Anterior cingulate cortex (tissue), 58 donors: Measurements from ENCODE around the gene RSAD1.
"Not testable (repeated sequence)": the region's sequence is repeated elsewhere in the genome, so short reads cannot be mapped to it uniquely, and the experiment has no call there.

Source experiments
- DNase-seq, 58 donors: peaks; one replicate each; lab custom pipeline; 2025; lab: John Stamatoyannopoulos, UW

Gene RSAD1

DNA sequence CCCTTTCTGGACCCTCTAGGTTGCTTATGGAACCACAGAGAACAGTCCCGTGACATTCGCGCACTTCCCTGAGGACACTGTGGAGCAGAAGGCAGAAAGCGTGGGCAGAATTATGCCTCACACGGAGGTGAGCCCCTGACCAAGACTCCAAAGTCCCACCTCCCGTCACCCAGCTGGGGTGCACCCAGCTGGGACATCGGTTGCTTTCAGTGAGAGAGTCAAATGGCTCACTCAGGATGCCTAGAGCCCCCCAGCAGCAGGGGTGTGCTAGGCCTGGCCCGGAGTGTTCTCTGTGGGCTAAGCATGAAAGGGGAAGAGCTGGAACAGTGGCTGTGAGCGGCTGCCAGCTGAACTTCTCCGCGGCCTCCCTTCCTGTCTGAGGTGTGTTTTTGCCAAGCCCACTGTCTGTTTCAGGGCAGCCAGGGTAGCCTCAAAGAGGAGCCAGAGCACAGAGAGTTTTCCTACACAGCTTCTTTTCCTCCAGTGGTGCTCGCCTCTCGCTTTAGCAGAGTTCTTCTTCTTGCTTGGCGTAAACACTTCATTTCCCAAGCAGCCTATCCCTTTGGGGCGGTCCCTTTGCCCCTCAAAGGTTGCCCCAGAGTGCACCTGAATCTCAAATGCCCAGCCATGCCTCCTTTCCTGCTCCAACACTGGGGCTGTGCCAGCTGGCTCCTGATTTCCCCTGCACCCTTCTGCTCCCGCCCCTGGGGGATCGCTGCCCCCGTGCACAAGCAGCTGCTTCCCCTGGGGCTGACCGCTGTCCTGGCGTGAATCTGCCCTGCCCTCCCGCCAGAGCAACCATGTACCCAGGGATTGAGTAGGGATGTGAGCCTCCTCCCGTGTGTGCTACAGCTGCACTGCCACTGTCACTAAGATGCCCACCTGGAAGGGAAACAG is 7.4 kb upstream of the RSAD1 start:
- DNase-seq, result no peak

DNA sequence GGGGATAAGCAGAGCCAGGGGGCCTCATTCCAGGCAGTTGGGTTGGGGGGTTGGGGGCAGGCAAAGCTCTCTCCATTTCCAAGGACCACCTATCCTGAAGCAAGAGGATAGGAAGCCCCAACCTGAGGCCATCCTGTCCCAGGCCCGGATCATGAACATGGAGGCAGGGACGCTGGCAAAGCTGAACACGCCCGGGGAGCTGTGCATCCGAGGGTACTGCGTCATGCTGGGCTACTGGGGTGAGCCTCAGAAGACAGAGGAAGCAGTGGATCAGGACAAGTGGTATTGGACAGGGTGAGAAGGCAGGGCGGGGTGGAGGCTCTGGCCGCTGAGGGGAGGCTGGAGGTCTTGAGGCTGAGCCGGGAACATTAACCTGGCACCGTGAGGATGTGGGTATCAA is 6.4 kb upstream of the RSAD1 start:
- DNase-seq, result no peak

DNA sequence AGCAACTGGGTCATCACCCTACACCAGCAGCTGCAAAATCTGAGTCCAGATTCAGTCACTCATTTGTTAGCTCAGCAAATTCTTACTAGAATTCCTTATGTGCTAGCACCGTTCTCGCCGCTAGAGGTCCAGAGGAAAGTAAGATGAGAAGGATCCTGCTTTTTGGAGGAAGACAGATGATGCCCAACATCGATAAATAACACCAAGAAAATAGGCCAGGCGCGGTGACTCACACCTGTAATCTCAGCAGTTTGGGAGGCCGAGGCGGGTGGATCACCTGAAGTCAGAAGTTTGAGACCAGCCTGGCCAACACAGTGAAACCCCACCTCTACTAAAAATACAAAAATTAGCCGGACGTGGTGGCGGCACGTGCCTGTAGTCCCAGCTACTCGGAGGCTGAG is 5.9 kb upstream of the RSAD1 start:
- peak in 3 of 58 donors; percentile 21 to 61 (median 37) for DNase-seq

DNA sequence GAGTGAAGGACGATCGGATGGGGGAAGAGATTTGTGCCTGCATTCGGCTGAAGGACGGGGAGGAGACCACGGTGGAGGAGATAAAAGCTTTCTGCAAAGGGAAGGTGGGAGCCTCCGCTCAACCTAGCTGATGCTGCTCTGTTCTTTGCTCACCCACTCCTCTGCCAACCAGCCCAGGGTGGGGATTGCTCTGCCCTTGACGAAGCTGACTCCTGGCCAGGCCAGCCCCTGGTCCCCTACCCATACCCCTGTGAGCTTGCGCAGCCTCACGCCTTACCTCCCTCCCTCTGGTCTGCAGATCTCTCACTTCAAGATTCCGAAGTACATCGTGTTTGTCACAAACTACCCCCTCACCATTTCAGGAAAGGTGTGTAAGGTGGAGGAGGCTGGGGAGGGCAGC is 4.8 kb upstream of the RSAD1 start:
- DNase-seq, result no peak

DNA sequence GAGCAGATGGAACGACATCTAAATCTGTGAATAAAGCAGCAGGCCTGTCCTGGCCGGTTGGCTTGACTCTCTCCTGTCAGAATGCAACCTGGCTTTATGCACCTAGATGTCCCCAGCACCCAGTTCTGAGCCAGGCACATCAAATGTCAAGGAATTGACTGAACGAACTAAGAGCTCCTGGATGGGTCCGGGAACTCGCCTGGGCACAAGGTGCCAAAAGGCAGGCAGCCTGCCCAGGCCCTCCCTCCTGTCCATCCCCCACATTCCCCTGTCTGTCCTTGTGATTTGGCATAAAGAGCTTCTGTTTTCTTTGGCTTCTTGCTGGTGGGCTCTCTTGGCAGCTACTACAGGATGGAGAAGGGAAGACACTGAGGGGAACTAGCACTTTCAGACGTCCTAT is 4.1 kb upstream of the RSAD1 start:
- DNase-seq, result no peak

DNA sequence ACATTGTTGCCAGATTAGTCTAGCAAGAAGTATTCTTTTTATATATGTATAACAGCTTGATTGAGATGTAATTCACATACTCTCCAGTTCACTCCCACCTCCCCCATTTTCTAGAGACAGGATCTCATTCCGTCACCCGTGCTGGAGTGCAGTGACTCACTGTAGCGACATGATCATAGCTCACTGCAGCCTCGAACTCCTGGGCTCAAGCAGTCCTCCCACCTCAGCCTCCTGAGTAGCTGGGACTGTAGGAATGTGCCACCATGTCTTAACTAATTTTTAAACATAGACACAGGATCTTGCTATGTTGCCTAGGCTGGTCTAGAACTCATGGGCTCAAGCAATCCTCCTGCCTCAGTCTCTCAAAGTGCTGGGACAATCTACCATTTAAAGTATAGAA is 3.3 kb upstream of the RSAD1 start:
- DNase-seq, result no peak

DNA sequence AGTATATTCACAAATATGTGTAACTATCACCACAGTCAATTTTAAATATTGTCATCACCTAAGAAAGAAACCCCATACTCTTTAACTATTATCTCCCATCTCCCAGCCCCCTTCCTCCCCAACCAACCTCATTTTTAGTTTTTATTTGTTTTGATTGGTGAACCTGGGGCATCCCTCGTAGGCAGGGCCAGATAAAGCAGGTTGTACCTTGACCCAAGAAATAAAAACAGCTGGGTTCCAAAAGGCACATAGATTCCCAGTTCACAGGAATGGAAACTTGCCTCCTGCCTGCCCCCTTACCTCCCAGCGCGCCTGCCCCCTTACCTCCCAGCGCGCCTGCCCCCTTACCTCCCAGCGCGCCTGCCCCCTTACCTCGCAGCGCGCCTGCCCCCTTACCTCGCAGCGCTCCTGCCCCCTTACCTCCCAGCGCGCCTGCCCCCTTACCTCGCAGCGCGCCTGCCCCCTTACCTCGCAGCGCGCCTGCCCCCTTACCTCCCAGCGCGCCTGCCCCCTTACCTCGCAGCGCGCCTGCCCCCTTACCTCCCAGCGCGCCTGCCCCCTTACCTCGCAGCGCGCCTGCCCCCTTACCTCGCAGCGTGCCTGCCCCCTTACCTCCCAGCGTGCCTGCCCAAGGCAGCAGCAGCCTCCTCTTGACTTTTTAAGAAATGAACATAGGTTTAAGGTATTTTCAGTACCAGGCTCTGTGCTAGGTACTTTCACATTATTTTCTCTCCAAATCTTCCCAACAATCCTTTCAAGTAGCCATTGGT is 2.7 kb upstream of the RSAD1 start:
- not testable (repeated sequence) for DNase-seq

DNA sequence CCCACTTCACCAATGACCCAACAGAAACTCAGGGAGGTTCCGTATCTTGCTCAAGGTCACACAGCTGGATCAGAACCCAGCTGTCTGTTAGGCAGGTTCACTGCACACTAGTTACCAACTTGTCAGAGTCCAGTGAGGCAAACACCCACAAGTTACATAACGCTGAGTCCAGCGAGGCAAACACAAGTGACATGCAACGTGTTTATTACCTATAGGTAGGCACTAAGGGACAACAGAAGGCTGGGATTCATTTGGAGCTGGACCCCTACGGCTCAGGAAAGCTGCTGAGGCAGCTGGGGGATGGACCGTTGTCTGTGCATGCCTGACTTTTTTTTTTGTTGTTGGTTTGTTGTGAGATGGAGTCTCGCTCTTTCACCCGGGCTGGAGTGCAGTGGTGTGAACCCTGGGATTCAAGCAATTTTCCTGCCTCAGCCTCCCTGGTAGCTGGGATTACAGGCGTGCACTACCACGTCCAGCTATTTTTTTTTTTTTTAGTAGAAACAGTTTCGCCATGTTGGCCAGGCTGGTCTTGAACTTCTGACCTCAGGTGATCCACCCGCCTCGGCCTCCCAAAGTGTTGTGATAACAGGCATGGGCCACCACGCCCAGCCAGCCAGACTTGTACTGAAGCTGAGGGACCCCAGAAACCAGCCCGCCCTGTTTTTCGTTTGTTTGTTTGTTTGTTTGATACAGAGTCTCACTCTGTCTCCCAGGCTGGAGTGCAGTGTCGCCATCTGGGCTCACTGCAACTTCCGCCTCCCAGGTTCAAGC is 1.9 kb upstream of the RSAD1 start:
- no peak for DNase-seq

DNA sequence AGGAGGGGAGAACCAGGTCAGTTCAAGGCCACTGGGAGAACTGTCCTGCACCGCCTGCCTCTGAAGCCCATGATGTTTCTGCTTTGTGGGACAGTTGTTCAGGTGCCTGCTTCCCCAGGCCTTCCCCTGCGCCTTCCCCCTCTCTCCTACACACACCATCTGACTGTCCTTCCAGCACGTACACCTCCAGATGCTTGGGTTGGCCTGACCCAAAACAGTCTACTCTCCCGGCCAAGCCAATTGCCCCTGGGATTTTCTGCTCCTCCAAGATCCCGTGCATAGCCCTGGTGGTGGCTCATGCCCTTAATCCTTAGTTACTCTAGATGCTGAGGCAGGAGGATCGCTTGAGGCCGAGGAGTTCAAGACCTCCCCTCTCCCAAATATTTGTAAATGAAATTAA is 684 bp upstream of the RSAD1 start:
- DNase-seq, result no peak

DNA sequence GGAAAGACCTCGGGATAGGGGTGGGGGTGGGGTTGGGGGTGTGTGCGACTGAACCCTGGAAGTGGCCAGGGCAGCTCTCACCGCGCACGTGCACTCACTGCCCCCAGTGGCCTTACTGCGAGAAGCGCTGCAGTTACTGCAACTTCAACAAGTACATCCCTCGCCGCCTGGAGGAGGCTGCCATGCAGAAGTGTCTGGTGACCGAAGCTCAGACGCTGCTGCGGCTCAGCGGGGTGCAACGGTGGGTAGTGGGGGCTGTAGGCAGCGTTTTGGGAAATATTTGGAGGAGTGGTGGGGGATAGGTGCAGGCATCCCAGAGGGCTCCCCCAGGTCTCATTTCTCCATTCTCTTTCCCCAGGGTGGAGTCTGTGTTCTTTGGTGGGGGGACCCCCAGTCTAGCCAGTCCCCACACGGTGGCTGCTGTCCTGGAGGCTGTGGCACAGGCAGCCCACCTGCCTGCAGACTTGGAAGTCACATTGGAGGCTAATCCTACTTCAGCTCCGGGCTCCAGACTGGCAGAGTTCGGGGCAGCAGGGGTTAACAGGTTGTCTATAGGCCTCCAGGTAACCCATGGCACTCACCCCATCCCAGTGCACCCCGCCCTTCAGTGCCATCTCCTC is 972 bp downstream of the RSAD1 start:
- DNase-seq, result peak in 40 of 58 donors; percentile 9 to 60 (median 29)

DNA sequence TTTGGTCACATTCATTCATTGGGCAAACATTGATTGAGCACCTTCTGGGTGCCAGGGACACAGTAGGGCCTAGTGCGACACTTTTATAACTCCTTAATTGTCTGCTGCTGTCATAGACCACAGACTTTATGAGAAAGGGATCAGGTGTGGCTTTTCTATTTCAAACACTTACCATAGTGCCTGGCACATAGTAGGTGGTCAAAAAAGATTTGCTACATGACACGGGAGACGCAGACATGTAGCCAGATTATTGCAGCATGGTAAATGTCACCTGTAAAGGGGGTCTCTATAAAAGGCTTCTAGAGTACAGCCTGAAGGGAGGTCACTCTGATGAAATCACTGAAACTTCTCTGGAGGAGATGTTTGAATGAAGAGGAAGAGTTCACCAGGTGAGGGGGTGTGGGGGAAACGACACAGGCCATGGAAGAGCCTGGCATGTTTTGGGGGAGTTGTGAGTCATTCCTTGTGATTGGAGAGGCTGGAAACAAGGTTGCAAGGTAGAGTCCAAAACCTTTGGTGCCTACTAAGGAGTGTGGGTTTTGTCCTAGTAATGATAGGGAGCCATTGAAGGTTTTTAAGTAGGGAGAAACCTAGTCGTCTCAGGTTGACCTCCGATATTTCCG is 1.6 kb downstream of the RSAD1 start:
- DNase-seq, result no peak

DNA sequence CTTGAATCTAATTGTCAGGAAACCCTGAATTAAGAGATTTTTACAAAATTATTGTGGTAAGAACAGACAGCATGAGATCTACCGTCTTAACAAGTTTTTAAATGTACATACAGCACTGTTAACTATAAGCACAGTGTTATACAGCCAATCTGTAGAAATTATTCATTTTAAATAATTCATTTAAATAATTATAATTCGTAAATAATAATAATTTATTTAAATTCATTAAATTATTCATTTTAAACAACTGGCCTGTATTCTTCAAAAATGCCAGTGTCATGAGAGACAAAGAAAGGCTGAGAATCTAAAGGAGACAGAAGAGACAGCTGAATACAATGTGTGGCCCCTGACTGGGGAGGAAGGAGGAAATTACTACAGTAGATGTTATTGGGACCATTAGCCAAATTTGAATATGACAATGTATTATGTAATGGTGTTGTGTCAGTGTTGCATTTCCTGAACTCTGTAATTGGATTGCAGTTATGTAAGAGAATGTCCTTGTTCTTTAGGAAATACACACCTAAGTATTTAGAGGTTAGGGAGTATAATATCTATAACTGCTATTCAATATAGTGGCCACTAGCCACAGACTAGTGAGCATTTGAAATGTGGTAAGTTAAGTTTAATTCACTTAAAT is 2.3 kb downstream of the RSAD1 start:
- DNase-seq, result no peak

DNA sequence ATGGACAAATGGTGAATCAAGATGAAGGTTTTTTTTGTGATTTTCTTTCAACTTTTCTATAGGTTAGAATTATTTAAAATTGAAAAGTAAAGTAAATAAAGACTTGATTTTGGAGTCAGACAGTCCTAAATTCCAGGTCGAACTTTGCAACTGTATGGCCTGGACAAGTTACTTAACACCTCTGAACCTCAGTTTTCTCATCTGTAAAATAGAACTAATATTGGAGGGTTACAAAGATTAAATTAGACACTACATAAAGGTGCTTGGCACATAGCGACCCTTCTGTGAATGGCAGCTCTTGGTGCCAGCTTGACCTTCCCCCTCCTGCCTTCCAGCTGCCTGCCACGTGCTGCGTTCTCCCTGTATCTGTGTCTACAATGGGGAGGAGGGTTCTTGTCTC is 3.0 kb downstream of the RSAD1 start:
- no peak for DNase-seq

DNA sequence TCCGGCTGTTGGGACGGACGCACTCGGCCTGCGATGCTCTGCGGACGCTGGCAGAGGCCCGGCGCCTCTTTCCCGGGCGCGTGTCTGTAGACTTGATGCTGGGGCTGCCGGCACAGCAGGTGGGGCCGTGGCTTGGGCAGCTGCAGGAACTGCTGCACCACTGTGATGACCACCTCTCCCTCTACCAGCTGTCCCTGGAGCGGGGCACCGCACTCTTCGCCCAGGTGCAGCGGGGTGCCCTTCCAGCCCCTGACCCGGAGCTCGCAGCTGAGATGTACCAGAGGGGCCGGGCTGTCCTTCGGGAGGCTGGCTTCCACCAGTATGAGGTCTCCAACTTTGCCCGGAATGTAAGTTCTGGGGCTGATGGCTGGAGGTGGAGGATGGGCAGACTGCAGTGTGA is 3.5 kb downstream of the RSAD1 start:
- DNase-seq, result peak in 1 of 58 donors; percentile 60

DNA sequence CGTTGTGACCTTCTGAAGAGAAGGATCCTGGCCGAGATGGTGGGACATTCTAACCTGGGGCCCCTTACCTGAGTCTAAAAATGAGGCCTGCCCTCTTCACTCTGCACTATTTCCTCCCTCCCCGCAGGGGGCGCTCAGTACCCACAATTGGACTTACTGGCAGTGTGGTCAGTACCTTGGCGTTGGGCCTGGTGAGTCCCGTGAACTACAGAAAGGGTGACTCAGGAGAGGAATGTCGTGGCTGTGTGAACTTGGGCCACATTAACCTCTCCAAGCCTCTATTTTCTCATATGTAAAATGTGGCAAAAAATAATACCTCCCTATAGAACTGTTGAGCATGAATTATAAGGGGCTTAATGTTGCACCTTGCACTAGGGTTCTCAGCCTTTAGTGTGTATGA is 3.9 kb downstream of the RSAD1 start:
- DNase-seq, result peak in 57 of 58 donors; percentile 15 to 96 (median 79)

DNA sequence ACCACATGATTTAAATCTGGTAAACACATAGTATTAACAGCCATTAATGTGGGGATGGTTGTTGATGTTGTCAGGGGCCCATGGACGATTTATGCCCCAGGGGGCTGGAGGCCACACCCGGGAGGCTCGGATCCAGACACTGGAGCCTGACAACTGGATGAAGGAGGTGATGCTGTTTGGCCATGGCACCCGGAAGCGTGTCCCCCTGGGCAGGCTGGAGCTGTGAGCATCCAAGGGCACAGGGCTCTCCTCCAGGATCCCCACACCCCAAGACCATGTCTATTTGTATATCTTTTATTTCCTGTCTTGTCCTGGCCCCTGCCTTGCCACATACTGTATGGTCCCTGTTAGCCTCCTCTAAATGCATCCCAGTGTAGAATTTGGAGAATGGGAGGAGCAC is 4.6 kb downstream of the RSAD1 start:
- no peak for DNase-seq

DNA sequence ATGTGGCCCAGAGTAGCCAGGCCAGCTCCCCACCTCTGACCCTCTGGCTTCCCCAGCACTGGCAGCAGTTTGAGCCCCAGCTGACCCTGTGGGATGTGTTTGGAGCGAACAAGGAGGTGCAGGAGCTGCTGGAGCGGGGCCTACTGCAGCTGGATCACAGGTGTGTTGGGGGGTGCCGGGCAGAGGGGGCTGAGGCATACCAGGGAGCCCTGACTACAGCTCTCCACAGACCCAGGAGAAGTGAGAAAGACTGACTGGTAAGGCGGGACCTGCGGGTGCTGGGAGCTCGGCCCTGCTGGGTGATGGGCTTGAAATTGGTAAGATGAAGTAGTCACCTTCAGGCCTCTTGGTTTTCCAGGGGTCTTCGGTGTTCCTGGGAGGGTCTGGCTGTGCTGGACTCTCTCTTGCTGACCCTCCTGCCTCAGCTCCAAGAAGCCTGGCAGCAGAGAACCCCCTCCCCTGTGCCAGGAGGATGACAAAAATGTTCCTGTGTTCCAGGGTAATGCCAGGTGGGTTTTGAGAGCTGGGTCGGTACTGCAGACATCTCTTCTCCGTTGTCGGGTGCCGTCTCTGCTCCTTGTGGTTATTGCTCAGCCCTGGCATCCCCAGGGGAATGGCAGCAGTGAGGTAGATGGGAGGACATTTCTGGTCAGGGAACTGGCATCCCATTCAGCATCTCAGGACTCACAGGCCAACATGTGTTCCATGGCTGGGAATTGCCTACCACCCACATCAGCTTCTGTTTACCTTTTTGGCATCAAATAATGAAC is 5.9 kb downstream of the RSAD1 start:
- no peak for DNase-seq

DNA sequence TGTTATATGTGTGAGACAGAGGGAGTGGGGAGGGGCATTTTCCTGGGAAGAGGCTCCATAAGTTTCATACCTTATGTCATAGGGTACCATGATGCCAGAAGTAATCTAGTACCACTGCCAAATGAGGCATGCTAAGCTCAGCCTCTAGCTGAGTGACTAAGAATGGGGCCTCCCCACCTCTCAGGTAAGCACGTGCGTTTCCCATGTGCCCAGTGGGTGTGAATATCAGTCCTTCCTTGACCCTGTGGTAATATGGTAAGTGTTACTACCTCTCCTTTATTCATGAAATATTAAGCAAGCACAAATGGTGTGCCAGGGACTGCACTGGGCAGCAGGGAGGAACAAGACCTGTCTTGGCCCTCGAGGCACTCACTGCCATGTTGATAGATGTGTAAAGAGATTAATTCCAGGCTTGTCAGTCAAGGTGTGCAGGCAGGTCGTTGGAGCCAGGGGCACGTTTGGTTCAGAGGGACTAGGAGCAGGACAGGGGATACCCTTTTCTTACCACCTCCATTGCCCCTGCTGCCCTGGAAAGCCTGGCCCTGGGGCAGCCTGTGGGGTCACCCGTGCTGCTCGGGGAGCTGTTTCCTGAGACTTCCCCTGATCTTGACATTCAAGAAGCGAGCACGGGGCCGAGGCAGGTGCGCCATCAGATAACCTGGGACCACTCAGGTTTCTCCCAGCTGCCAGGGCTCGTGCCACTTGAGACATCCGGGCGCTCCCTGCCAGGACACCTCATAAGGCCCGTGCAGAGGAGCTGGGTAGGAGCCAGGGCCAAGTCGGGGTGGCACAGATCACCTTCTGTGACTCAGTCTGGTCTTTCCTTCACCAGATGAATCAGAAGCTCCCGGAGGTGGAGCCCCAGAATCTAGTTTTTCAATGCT is 8.8 kb downstream of the RSAD1 start:
- no peak for DNase-seq
